Activated naive CD8-positive, alpha-beta T cell treated with anti-CD3 and anti-CD28 coated beads, Interleukin-2, amount 50 U/mL, for 16 hours (primary cell): Measurements from ENCODE around the gene KCND3.

Experiments
- DNase-seq: peaks from one replicate; pipeline ENCODE4 v3.0.0-alpha.2; 2020; ENCODE audit warnings: low read depth, low spot score

Gene KCND3

DNA sequence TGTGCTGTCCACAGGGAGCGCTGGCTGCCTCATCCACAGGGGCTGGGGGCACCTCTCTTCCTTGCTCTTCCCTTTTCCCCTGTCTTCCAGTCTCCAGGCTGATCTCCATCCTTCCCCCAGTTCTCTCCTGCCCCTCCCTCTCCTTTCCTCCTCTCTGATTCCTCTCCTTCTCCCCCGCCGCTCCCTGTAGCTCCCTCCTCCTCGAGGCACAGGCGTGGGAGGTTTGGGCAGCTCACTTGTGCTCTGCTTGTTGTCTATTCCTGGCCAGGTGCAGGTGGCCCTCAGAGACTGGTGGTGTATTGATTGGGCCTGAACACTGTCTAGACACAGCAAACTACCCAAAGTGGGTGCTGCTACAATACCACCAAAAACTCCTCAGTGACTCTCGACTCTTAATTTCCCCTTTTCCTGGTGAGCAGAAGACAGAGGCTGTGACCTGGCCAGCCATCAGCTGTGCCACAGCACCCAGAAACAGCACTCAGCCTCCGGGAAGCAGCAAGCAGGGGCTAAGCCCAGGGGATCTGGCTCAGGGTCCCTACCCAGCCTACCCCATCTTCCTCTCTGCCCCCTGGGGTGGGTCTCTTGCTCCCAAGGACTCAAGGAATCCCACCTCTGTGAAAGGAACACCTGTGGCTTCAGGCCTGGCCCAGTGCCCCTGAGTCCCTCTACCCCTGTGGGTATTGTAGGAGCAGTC, 140.5 kb downstream of the KCND3 start:
- no peak for DNase-seq

DNA sequence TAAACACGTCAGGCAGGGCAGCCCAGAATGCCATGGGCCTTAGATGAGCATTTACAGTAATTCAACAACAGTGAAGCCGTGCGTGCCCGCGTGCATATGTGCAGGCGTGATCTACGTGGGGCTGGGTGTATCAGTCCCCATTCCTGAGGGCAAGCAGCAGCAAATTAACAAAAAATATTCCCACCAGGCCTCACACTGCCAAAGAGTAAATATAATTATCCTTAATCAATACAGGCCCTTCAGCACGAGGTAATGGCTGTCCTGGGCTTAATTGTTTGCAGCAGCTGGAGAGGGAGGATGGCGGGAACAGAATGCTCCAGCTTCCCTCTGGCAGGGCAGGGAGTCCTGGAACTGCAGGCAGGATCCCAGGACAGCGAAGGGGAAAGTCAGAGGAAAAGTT, 142.0 kb downstream of the KCND3 start:
- no peak for DNase-seq

DNA sequence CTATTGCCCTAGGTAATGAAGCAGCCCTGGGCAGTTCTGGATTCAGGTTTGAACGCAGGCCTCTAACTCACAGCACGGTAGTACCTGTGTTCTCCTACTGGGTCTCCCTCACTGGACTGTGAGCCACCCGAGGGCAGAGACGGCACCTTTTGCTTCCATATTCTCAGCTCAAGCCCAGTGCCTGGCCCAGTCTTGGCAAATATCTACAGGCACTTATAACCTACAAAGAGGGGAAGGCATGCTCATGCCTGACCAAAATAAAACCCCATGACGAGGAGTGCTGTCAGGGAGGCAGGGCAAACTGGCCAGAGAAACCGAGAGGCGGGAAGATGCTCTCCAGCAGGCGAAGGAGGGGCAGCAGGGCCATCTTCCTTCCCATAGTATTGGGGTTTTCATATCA, 142.6 kb downstream of the KCND3 start:
- DNase-seq, result no peak

DNA sequence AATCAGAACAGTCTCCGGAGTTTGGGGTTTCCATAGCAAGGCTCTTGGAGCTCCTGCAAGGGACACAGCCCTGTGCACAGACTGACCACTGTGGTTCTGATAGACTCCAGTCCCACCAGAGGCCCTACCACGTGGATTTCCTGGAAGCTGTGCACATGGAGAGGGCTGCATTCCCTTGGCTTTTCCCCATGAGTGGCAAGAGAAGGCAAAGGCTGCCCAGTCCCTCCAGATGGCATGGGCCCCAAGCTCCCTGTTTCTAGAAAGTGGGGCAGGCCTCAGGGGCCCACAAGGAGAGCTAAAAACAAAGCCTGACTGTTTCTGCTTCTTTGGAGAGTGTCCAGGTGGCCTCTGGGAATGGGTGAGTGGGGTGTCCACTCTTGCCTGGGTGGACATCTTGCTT, 146.3 kb downstream of the KCND3 start:
- no peak for DNase-seq

DNA sequence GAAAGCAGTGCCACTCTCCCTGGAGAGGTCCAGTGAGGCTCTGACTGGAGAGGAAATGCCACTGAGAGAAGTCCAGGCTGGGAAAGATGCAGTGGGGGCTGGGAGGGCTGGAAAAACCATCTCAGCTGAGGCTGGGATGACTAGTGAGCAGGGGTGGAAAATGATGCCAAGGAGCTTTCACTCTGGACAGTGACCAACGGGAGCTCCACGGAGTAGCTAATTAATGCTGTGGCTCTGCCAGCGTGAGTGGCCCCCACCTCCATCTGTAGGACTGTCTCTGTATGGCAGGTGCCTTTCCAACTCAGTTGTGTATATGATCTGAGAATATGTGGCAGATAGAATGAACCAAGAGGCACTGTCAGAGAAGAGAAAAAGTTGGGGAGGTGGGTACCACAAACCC, 147.1 kb downstream of the KCND3 start:
- no peak for DNase-seq

DNA sequence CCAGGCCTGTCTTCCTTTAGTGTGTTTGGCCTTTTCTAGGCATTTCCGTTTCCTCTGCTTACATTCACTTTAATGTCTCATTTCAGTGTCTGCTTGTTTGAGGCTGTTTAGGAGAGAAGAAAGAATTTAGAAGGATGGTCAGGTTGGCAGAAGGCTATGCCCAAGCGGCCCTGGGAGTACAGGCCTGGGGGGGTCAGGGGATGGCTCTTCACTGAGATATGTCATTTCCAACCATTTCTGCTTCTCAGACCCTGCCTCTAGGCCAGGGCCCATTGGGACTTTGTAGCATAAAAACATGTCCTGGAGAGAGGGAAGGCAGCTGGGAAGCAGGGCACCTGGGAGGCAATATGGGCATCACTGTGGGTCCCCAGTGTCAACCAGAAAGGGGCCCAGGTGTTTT, 147.7 kb downstream of the KCND3 start:
- DNase-seq, result no peak

DNA sequence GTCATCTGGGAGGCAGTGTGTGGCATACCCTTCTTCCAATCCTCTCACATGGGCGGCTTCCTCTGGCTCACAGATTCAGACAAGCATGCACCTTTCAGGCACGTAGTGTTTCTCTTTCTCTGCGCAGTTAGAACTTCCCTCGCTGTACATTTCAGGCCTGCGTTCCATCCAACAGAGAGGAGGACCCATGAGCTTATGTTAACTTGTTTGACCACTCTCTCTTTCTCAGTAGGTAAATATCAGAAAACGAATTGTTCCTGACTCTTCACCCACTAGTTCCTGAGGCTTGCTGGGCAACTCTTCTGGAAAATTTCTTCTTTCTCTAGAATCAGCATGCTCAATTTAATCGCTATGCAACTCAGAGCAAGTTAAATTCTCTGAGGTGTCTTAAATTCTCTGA, 148.3 kb downstream of the KCND3 start:
- no peak for DNase-seq

DNA sequence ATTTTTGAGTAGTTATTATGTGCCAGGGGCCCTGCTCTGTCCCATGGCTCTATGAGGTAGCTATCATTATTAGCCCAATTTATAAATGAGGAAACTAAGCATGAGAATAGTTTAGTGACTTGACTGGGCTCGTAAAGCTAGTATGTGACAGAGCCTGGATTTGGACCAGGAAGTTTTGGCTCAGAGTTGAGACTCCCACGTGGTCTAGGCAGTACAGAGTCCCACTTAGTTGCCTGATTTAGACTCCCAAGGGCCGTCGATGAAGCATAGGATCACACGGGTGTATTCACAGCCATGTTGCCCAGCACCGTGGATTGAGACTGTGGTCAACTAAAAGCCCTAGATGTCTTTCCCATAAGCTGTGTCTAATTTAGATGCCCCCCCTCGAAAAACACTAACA, 152.1 kb downstream of the KCND3 start:
- DNase-seq, result no peak

DNA sequence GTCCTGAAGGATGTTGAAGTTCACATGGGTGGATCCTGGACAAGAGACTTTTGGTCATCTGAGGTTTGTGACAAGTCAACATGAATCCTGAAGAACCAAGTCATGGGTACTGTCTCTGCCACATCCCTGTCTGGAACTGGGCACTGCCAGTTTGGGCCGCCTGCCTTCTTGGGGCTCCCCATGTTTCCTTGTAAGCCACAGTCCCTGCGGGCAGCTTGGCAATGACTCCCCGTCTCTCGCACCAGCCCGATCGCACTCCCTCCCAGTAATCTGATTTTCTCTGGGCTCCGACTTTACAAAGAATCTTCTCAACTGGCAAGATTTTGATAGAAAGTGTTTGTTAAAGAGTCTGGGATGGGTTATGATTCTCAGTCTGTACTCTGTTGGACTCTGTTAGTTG, 153.4 kb downstream of the KCND3 start:
- DNase-seq, result no peak

DNA sequence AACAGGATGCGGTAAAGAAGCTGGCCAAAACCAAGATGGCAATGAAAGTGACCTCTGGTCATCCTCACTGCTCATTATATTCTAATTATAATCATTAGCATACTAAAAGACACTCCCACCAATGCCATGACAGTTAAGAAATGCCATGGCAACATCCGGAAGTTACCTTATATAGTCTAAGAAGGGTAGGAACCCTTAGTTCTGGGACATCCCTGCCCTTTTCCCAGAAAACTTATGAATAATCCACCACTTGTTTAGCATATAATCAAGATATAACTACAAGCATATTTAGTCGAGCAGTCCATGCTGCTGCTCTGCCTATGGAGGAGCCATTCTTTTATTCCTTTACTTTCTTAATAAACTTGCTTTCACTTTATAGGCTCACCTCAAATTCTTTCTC, 154.0 kb downstream of the KCND3 start:
- no peak for DNase-seq

DNA sequence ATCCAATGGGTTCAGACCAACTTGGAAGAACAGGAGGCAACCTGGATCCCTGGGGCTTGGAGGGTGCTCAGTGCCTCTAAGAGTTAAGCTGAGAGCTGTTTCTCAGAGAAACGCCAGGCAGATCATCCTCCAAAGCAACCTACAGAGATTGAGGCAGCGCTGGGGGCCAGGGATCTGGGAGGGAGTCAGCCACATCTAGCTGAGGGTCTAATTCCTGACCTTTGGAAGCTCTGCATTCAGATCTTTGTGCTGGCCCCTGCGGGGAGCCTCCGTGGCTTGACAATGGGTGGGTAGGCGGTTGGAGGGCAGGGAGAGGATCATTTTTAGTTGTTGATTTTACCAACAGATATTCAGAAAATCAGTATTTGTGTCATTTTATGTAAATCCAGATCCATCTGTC, 154.5 kb downstream of the KCND3 start:
- no peak for DNase-seq

DNA sequence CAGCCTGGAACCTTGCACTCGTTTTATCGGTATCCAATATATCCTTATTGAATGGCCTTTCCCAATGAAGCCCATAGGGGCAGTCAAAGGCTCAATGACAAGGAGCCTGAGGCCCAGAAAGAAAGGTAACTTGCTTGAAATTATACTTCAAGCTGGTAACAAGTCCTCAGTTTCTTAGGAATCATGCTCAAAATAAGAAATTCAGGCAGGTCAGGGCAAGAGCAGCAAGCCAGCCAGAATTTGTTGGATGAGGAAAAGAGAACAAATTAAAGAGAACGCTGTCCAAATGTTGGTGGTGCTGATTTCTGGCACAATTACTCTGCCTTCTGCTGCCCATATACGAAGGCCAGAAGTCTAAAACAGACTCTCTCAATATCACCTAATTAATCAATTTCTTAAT, 156.1 kb downstream of the KCND3 start:
- DNase-seq, result no peak

DNA sequence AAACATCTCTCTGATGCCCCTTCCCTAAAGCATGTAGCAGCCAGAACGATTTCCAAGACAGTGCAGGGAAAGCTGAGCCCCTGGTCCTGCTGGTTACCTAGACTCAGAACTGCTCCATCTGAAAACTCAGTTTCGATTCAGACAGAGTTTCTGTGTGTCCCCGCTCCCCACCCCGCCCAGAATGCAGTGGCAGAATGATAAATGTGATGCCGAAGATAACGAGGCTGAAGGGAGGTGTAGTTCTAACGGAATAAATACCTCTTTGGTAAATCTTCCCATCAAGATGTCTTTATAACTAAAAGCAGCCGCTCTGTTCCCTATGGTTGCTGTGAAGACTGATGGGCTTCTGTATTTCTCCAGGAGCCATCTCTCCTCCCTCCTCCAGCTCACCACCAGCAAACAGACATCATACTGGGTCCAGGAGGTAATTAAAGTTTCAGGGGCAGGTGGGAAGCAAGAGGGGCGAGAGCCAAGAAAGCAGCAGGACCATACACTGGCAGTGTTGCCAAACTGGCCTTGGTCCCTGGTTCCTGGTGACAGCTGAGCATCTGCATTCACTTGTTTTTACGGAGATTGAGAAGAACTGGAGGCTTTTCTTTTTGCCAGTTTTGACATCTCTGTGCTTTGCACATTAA, 156.8 kb downstream of the KCND3 start:
- no peak for DNase-seq

DNA sequence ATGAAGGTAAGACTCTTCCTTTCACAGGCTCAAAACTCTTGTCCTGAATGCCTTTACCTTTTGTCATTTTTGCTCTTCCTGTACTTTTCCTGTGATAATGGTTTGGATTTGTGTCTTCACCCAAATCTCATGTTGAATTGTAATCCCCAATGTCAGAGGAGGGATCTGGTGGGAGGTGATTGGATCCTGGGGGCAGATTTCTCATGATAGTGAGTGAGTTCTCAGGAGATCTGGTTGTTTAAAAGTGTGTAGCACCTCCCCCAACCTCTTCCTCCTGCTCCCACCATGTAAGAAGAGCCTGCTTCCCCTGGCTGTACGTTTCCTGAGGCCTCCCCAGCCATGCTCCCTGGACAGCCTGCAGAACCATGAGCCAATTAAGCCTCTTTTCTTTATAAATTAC, 158.3 kb downstream of the KCND3 start:
- DNase-seq, result no peak

DNA sequence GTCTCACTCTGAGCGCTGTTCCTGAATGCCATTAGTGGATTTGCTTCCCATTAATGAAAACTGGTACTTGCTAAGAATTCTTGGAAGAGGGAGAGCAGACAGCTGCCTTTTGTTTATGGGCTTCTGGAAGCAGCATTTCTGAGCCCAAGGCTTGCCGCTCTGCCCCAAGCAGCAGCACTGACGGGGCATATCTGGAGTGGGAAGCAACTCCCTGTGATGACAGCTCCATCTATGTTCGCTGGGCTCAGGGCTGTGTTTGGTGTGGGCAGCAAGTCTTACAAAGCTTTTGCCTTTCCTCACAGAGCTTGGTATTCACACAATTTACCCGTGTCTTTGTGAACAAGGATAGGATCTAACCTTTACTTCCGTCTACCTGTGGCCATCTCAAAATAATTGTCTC, 161.5 kb downstream of the KCND3 start:
- DNase-seq, result no peak

DNA sequence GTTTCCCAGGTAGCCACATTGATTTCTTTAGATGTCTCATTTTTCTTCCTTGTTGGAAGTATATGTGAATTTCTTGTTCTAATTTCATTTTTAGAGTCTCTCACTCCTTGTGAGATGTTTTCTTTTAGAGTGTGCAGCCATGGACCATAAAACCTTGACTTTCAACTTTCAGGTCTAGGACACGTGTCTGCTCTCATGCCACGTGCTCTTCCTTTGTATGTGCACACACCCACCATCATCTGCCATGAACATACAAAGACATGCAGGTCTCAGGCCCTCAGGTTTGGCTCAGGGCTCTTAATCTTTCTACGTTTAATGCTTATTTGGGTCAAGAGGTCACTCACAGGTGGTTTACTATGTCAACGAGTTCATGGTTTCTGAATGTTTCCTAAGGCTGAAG, 163.2 kb downstream of the KCND3 start:
- no peak for DNase-seq

DNA sequence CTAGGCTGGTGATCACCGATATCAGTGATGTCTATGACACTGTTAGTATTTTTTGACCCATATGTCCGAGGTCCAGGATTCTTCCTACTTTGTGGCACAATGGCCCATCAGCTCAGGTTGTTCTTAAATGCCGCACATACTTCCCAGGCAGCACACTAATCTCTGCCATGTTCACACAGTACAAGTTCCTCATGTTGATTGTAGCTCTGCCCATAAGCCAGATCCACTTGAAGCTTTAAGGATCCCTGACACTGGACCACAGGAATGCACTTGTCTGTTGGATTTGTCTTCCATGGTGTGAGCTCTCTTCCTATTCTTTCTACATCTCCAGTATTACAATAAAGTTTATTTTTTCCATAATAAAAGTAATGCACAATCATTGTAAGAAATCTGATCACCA, 164.3 kb downstream of the KCND3 start:
- DNase-seq, result no peak

DNA sequence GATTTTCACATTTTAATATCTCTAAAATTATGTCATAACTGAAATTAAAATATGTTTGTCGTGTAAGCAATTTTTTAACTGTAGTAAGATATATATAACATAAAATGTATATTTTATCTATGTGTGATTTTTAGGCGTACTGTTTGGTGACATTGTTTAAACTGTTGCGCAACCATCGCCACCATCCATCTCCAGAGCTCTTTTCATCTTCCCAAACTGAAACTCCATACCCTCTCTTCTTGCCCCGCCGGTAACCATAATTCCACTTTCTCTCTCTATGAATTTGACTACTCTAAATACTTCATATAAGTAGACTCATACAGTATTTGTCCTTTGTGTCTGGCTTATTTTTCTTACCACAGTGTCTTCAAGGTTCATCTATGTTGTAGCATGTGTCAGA, 167.3 kb downstream of the KCND3 start:
- no peak for DNase-seq

DNA sequence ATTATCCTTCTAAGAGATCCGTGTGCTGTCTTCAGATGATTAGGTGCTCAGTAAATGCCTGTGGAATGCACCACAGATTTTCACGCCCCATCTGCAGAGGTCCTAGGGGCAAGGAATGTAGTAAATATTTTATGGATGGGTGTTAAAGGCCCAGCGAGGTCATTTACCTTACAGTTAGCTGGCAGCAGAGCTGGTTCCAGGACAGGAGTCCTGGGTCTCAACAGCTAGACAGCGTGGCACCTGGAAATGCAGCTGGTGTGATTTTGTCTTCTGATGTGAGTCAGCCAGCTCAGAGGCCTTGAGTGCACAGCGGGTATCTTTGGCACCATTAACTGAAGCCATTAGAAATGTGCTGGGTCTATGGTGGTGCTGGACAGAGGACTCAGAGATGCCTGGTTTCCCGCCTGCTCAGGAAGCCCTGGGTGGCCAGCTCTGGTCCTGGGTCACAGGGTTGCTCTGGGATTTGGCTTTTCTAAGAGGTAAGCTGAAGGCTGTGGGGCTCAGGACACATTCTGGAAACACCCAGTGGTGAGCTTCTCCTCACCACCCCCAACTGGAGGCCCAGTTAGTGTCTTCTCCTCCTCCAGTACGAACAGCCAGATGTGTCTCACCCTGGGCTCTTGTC, 168.2 kb downstream of the KCND3 start:
- DNase-seq, result no peak

DNA sequence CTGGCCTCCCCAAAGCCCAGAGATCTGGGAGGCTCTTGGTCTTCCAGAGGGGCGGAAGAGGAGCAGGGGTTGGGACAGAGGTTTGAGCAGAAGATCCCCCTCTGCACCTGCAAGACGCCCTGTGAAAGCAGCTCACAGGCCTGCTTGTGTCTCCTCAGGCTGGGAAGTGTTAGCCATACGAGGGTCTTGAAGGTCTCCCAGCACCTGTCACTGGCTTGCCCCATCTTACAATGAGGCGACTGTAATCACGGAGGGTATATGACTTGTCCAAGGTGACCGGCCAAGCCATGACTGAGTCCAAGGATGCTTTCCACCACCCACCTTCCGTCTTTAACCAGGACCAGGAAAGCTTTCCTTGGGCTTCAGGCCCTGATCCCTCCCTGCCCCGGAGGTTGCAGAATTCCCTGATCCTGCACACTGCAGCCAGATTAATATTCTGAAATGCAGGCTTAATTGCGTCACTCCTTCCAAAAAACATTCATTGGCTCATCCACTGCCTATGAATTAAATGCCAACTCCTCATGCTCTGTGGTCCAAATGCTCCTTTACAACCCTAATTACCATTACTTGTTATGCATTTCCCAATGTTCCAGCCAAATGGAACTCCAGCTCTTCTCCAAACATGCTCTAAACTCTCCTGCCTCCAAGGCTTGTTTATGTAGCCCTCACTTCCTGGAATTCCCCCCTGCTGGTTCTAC, 169.8 kb downstream of the KCND3 start:
- DNase-seq, result no peak

DNA sequence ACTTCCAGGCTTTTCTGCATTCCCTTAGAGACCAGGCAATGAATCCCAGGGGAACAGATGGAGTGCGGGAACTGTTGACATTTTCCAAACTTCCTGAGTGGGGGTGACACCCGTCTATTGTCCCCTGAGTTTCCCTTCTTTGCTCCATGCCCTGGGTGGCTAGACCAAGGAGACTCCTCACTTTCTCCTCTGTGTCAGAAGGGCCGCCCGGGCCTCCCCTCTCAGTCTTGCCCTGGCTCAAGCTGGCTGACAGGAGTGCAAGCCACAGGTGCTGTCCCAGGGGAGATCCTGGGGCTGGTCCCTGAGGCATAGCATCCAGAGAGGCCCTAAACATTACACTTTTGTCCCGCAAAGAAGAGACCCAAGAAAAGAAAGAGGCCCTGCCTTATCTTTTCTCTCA, 170.9 kb downstream of the KCND3 start:
- no peak for DNase-seq

DNA sequence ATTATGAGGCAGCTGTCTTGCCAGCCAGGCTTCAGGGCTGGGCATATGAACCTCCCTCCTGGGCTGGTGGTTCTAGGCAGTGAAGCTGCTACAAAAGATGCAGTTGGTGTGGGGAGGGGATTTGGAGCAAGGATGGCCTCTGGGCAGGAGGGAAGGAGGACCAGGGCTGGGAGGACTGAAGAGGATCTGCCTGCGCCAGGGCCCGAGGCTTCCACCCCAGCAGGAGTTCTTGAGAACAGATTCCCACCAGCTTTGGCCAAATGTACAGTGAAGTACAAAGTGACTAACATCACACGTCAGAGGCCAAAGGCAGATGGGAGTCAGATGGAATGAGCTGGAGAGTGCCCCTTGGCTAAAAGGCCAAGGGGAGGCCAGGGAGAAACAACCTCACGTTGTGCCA, 171.4 kb downstream of the KCND3 start:
- DNase-seq, result no peak

DNA sequence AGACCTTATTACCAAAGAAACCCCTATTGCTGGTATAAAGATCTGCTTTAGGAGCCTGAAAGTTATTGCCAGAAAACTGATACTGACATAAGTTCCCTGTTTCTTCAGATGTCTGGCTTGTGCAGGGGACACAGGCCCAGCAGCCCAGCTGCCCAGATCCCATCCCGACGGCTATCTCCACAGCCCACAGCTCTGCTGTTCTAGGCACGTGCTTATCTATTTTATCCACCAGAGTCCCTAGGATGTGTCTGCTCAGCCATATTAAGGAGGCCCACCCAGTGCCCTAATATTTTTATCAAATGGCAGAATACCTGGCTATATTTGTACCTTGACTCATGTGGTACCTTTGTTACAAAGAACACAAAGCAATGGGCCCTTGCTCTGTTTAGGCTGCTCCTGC, 174.8 kb downstream of the KCND3 start:
- DNase-seq, result no peak
